Activated naive CD4-positive, alpha-beta T cell treated with anti-CD3 and anti-CD28 coated beads, Interleukin-2, amount 50 U/mL, for 16 hours (primary cell): ENCODE measurements around the gene BZW2.

Experiments
- DNase-seq: peaks from one replicate; pipeline ENCODE4 v3.0.0-alpha.2; 2020

The BZW2 gene

DNA sequence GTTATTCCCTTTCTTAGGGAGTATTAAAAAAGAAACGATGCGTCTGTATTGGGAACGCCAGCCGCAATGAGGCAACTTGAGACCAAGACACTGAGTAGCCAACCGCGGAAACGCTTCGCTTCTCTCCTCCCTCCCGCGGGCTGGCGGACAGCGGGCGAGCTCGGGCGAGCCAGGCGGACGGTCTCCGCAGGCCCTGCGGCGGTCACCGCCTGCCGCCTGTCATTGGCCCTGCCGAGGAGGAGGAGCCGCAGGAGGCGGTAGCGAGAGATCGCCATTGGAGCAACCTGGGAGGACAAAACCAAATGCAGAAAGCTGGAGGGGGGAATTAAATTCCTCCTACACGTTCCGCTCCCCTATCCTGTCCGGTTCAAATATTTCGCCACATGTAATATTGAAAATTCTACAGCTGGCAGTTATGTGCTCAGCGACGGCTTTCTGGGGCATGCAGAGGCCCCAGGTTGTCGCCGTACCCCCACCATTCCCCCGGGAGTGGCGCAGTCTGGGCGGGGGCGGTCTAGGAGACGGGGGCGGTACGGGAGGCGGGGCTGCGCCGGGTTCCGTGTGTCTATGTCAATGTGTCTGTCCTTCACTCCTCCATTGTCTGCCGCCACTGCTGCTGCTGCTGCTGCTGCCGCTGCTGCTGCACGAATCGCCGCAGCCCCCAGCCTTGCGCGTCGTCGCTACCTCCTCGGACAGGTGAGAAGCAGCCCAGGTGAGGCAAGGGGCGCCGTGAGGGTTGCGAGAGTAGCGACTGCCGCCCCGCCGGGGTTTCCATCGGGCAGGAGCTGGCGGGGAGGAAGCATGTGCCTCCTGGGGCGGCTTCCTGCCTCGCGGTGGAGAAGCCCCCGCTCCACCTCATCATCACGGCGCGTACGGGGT lies at the start of gene BZW2, which contains the start of gene ANKMY2:
Gene BZW2 (plus strand): TSS at position 589 of the 879 bp plus-strand sequence. CDS start 19,263 bp downstream, outside the sequence.
Gene ANKMY2 (minus strand): TSS at position 162 of the 879 bp plus-strand sequence. CDS start 181 bp downstream, outside the sequence.
- peak; percentile 94 for DNase-seq

DNA sequence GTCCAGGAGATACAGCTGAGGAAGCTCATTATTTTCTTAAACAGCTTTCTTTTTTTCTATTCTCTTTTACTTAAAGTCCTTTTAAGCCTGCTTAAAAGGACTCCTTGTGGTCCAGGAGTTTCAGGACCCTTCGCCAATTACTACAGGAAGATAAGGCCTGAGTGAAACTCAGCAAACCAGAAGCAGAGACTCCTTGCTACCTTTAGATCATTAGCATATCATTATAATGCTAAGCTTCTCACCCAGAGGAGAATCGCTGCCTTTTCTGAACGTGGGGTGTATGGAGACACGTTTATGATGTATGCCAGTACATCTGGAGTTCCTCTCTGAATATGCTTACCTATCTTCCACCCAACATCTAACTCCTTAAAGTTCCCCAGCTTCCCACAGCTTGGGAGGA lies 48.0 kb upstream of the BZW2 start:
- no peak for DNase-seq

DNA sequence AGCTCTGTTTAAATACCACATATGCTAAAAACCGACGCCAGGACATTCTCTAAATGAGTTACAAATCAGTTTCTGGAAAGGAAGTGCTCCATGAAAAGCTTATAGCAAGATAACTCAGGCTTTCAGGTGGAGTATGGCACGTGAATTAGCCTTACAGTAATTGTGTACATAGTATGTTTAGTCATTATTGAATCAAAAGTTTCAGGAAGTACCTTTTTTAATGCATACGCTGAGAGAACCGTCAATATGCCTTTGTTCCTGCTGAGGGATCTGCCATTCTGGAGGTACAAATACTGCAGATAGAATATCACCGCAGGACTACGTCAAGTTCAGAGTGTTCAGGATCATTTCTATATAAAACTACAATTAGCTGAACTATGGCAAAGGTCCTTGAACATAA lies 46.1 kb upstream of the BZW2 start:
- no peak for DNase-seq

DNA sequence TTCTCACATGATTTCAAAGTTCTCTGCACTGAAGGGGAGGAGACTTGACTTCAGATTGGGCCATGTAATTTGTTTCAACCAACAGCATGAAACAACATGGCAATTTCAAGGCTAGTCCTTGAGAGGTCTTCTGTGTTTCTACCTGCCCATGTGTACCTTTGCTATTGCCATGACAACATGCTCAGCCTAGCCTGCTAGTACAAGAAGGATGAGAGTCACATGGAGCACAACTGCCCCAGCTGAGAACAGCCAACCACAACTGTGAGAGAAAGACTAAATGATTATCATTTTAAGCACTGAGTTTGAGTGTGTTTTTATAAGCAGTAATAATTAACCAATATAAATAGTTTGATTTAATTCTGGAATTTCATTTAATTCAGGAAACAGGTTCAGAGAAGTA lies 42.3 kb upstream of the BZW2 start:
- DNase-seq = no peak

DNA sequence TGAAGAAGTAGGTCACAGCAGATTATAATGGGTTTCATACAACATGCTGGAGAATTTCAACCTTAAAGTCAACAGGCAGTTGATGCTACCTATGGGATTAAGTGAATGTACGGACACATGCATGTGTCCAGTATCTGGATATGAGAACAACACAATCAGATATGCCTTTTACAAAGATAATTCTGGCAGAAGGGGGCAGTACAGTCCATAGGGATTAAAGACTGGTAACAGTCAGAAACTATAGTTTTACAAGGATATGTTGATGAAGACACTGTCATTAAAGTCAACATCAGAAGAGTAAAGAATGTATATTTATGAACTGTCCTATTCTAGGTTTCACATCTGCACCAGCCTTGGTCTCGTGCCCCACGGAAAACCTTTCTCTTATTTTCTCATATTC lies 41.9 kb upstream of the BZW2 start:
- DNase-seq = no peak

DNA sequence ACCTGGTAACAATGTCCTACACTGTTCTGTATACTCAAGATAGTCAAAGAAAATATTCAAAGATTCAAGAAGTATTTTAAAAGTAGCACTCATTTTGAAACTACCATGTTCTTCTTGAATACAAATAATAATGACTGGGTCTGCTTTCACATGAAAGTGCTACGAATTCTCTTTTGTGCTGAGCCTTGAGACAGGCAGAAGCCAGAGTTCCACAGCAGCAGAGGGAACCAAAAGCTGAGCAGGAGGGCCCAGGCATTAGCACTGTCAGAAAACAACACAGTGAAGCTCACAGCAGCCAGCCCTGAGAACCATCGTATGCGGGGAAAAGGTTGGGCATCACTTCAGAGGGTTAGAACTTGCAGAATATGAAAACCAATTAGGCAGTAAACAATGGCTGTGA lies 39.3 kb upstream of the BZW2 start:
- DNase-seq = no peak

DNA sequence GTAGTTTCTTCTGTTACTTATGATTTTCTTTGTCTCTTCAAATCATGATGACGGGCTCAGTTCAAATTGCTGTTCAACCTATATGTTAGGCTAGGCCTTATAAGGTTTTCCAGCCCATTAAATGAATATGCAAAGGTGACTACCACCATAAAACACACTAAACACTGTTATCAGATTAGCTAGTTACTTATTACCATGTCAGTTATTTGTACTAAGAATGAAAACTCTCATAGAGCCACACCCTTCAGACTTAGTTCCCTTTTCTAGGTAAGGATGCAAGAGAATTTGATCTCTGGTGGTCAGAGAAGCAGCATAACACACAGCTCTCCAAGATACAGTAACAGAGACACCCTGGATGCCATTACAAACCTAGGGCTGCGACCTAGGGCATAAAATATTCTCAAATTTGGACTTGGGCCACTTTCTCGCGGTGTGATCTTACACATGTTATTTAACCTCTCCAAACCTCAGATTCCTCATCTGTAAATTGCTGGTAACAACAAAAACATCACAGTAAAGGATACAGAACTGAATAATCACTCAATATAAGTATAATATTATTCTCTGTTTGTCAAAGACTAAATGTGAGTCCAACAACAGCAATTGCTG lies 36.0 kb upstream of the BZW2 start:
- DNase-seq = no peak

DNA sequence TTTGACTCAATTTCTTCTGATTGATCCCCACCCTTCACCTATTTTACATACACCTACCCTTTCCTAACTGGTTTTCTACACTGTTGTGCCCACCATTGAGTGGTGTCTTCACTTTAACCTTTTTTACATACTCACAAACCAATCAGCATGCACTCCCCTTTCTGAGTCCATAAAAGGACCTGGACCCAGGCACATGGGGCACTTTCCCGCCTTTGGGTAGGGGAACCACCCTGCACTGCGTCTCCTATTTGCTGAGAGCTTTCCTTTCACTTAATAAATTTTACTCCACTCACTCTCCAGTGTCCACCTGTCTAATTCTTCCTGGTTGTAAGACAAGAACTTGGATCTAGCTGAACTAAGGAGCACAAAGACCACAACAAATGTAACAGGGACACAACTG lies 34.3 kb upstream of the BZW2 start:
- DNase-seq = no peak

DNA sequence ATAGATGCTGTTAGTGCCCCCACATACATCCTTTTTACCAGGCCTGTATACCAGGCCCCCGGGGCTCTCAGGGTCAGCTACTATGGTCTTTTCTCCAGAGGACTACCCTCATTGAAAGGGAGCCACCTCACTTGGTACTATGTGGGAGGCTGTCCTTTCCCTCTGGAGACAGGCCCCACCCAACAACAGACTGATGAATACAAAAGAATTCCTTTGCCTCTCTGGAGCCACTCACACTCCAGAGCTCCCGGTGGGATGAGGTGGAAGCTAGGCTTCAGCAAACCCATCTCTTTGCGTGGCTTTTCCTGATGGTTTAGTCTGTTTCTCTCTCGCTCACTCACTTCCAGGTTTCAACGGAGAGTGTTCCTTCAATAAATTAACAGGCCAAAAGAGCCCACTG lies 30.8 kb upstream of the BZW2 start:
- DNase-seq = no peak

DNA sequence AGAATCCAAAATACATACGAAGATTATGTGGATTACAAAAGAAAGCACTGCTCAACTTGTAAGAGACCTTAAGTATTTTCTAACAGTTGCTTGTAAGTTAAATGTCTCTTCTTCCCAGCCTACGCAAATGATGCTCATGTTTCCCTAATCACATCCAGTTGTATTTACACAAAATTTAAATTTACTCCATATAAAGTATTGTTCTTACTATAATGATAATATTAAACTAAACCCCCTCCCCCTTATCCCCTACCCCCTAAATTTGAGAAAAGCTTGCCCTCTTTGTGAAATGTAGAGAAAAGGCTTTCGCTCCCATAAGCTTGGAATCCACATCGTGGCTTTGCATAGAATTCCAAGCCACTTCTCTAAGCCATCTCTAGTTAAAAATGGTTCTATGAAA lies 29.9 kb upstream of the BZW2 start:
- DNase-seq = no peak

DNA sequence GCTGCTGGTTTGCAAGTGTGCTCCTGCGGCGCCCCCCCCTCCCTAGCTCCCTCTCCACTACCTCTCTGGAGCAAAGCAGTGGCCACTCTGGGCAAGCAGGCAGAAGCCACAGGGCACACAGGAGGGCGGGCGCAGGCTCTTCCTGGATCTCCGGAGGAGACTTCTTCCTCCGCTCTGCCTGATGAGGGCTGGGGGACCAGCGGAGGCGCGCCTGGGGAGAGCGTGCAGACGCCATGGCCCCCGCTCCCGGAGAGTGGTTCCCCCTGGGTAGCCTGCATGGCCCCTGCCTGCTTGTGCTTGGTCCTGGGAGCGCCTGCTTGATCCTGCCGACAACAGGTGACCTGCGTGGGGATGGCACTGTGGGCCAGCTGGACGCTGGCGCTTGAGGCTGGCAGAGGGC lies 29.4 kb upstream of the BZW2 start:
- no peak for DNase-seq

DNA sequence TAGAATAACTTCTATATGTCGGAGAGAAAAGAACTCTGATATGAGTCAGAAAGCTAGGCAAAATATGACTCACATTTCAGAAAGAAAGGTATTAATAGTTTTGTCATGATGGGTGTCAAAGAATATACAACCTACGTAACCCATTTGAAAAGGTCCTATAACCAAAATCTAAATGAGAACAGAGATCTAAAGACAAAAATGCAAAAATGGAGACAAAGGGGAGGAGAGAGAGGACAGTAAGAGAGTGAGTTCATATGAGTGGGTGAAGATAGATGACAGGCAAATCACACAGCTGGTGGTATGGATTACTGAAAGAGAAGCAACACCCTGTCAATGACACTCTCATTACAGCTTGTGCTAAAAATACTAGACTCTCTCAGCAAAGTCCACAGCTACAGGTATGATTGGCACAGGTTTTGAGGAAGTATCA lies 26.0 kb upstream of the BZW2 start:
- no peak for DNase-seq

DNA sequence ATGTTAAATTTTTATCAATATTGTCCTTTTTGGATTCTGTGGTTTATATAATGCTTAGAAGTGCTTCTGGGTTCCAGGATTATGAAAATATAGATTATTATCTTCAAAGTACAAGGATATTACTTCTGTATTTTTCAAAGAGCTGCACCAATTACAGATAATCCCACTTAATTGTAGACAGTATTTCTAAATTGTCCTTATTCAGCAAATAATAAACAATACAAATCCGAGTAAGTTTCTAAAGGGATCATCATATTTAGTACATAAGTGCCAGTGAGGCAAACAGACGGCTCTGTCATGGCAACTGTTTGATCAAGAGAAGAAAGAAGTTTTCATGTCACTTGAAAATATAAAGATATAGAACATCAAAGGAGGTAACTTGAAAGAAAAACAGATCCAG lies 19.6 kb upstream of the BZW2 start:
- no peak for DNase-seq

DNA sequence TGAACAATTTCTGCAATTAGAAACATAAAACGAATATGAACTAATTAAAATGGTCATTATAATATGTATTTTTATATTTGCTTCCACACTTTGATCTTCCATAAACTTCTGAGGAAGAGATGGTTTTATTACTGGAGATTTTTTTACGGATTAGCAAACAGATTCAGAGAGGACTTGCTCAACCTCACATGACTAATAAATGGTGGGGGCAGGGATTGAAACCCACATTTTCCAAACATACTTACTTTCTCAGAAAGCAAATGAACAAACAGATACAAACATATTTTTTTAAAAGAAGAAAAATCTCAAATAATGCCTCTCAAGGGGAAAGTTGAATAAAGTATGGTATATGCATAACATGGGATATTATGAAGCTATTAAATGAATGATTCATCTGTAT lies 18.7 kb upstream of the BZW2 start:
- no peak for DNase-seq

DNA sequence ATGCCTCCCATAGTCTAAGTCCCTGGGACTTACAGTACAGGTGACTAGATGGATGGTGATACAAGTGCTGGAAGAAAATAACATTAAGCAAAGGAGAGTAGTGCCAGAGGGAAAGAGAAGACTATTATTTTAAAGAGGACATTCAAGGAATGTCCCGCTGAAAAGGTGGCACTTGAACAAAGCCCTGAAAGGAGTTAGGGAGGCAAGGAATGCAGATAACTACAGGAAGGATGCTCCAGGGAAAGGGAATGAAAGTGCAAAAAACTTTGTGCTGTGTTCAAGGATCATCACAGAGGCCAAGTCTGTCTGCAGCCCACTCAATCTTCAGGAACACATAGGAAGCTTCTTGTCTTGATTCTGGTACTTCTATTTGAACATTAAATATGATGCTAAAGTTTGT lies 15.3 kb upstream of the BZW2 start:
- no peak for DNase-seq

DNA sequence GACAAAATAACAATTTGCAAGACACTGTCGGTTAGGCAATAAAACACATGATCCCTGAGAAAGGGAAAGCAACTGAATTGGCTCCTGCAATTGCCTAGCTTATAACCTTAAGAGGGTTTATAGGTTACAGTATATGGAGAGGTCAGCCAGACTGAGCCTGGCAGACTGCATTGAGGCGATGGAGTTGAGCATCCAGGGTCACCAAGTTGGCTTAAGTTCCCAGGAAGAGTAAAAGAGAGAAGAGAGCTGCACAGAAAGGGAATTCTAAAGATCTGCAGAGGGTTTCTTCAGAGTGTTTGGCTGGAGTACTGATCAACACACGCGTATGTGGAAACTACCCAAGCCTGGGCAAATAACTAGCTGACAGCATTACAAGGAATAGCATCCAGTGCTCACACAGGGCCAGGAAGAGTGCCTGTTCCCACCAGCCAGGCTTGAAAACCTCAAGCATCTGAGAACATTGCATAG lies 11.7 kb upstream of the BZW2 start:
- no peak for DNase-seq

DNA sequence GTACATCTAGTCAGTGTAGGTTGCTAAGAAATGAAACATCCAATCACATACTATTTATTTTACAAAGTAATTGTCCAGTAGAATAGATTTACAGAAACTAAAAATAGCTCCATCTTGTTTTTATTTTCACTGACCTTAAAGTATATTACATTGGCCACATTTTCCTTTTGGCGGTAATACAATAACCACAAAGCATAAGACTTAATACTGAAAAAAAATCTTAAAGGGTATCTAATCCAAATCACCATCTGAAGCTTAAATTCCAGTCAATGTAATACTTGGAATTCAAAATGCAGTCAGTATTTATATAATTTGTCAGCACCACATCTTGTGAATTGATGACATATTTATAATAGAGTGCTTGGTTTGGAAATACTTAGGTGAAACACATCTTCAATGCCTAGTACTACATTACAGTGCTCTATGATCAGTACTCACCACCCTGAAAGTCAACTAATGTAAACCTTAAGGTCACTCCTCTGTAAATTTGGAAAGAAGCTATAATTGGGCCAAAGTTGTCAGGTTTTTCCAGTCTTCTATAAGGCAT lies 9.4 kb upstream of the BZW2 start:
- no peak for DNase-seq

DNA sequence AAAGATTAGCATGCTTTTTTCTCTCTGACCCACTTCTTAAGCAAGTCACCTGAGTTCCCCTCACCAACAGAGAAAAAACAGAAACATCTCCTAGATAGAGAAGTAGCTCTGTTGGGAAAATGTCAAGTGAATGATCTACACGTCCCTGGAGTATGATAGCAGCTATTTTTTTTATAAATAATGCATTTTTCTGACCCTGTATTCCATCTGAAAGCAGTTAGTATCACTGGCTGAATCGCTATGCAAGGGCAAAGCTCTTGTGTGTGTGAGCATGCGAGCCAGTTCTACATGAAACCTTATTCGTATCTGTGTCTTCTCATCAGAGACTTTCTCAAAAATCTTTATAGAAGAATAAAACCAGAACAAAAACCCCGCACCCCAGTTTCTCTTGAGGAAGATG lies 8.6 kb upstream of the BZW2 start:
- no peak for DNase-seq

DNA sequence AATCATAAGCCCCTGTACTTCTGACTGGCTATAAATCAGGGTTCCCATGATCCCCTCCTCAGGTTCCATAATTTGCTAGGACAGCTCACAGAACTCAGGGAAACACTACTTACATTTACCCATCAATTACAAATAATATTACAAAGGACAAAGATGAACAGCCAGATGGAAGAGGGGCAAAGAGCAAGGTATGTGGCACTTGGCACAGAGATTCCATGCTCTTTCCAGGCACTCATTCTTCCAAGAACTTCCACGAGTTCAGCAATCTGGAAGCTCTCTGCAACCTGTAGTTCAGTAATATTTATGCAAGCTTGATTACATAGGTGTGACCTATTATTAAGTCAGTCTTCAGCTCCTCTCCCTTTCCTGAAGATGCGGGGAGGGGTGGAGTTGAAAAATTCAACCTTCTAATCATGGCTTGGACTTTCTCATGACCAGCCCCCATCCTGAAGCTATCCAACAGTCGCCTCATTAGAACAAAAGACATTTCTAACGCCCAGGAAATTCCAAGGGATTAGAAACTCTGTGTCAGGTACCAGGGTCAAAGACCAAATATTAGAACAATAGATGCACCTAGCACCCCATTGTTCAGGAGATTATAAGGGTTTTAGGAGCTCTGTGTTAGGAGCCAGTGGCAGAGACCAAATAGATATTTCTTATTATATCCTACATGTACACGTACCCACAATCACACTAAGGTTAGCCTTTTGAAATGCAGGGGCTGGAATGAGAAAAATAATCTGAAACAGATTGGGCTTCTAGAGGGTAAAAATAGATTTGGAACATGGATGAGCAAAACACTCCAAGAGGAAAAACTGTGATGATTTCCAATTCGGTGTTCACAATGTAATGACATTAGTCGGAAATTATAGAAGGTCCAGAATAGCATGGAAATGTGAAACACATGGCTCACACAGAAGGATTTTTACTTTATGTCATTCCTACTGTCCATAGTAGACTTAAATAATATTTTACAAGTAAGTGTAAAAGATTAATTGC lies 7.4 kb upstream of the BZW2 start:
- no peak for DNase-seq

DNA sequence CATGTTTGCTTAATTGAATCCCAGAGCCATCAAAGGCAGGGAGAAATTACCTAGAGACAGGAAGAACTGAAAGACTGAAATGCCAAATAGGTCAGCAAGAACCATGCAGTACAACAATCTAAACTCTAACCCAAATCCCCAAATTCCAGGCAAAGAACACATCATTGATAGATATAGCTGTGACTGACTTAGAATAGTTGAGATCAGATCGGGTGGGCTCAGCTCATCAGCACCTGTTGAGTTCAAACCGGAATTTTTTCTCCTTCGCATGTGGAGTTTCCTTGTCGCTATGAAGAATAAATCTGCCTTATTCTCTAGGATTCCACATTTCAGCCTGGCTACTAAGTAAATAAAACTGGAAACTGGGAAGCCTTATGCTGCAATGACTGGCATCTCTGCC lies 1.8 kb upstream of the BZW2 start:
- DNase-seq = no peak

DNA sequence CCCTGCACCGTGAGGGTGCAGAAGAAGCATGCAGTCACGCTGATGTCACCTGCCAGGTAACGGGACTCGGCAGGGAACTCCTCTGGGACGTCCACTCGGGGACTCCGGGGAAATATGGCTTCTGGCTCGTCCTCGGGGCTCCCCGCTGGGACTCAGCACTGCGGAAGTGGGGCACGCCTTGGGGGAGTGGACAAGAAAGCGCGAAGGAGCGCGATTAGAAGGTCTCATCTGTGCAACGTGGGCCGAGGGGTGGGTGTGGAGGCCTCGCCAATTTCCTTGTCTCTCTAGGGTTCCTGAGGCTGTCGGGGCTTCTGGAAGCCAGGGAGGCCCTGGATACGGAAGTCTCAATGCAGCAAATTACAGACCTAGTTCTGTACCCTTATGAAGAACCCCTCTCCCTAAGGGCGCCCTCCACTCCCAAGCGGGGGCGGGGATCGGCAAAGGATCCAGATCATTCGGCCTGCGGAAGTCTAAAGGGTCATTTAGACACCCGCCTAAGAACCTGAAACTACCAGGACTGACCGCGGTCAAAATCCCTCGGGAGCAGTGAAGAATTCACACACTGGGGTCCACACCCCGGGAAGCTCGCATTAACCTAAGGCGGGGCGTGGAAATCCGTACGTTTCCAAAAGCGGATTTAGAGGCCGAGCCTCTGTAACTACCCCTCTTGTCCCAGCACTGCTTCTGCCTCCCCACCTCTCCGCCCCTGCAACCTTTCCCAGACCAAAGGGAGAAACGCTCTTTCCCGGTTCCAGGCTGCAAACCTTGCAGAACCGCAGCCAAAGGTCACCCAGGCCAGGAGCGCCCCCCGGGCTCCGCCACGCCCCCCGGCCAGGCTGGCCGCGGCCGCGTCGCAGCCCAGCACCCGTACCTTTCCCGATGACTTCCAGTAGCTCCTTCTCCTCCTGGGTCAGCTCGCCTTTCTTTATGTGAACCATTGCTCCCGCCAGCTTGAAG lies 1.1 kb upstream of the BZW2 start:
- DNase-seq = peak; percentile 57
